Myometrial cell (primary cell): ENCODE data around the gene MAN1A2. TPM values are rescaled to one million over a fixed set of nuclear protein-coding genes. Genes with fewer than 3 reads are reported as not detected.

ENCODE experiments used
- total RNA-seq: library from RNA; depleted of rRNA; stranded (reverse); fragments of >200 nt; gene quantifications from 2 replicates; pipeline ENCODE4 v1.2.3, GENCODE V29; 2015

The MAN1A2 gene
- total RNA-seq: 22.3 and 22.8 TPM in 2 replicates

GRCh38 chr1:117367046-117368025, at the start of gene MAN1A2:
Gene MAN1A2, plus strand, starts transcription at chr1:117367449. Its CDS starts 735 bp downstream, at chr1:117368184.

Other genes with a start within 250 kb of the MAN1A2 start
- gene TRIM45, start 245.7 kb upstream of the MAN1A2 start, total RNA-seq: 1.4 and 2.5 TPM in 2 replicates
- gene VTCN1, start 156.5 kb upstream of the MAN1A2 start, total RNA-seq: not detected in 2 replicates
- gene TENT5C, start 238.6 kb downstream of the MAN1A2 start, total RNA-seq: under 0.01 and 0.35 TPM in 2 replicates